ENCODE measurements around the gene SLC22A17. TPM values are rescaled to one million over a fixed set of nuclear protein-coding genes. Genes with fewer than 3 reads are reported as not detected.

SLC22A17 gene
- total RNA-seq, 1 experiment from 2014 or later, result 5.9 TPM

DNA sequence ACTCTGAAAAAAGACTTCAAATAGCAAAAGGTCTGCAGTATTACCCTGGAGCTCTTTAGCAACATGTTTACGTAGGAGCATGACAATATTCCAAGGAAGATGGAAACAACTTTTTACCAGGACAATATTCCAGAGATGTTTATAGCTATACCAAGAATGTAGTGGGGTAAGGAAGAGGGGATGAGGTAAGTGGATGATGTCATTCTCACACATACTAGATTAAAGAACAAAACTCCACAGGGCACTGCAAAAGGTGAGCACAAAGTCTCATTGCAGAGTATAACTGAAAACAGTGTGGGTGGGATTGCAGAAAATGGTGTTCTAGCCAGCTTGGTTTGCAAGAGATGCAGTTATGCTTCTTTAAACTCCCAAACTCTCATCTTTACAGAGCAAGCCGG lies 32.6 kb upstream of the SLC22A17 start:
- H3K9ac ChIP-seq (ENCODE audit: low read length), result no peak overlapping the region
- ChIA-PET POLR2A (no interaction called here), RAD21 (ENCODE audit: low non-redundant PET in 1 of 2, low total read pairs in 2 of 2, uncharacterized antibody in 2 of 2, unreplicated experiment in 2 of 2) (no interaction called here), CTCF (interaction anchor here (1.1 kb wide), 1 partner anchor 59 kb away, joined by 3 read pairs; no protein-coding TSS in a partner anchor)
- H2AFZ ChIP-seq (ENCODE audit: low read depth, low read length, poor library complexity, severe bottlenecking), result no peak overlapping the region
- TF ChIP-seq, protein P1, sequence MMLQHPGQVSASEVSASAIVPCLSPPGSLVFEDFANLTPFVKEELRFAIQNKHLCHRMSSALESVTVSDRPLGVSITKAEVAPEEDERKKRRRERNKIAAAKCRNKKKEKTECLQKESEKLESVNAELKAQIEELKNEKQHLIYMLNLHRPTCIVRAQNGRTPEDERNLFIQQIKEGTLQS (IDR thresholded peaks at IDR 0.05), result no peak
- TF ChIP-seq POLR2AphosphoS5 (IDR thresholded peaks at IDR 0.05; ENCODE audit: low read depth, low read length), result no peak
- no peak overlapping the region for H3K4me3 ChIP-seq (replicated peaks in 1 of 2; ENCODE audit: low read depth in 1 of 2, low read length in 2 of 2)
- 0 out of 2 replicates have a peak, but pooled peaks cover 5% of the 10 kb centered on the region for H3K27me3 ChIP-seq (ENCODE audit: insufficient read depth, low read length)
- no peaks in the 10 kb centered on the region for H3K9me3 ChIP-seq (ENCODE audit: control insufficient read depth in 1 of 2, insufficient read depth in 1 of 2, low read depth in 1 of 2, low read length in 2 of 2)
- no peak overlapping the region for H3K4me2 ChIP-seq (ENCODE audit: low read length)
- DNase-seq (ENCODE audit: low read depth, low spot score) (no peak), ATAC-seq (no peak)
- H3K9me2 ChIP-seq (ENCODE audit: insufficient read depth), result no peaks in the 10 kb centered on the region
- no peaks in the 10 kb centered on the region for H3K79me2 ChIP-seq (ENCODE audit: insufficient read depth, low read length)
- intact Hi-C loops (cut with micrococcal nuclease), result no loop called here
- no peaks in the 10 kb centered on the region for H4K20me1 ChIP-seq (ENCODE audit: insufficient read depth)
- no peak overlapping the region for H3K27ac ChIP-seq (ENCODE audit: low read depth, low read length)
- no TSS peak for BruUV-seq (replicated peaks)
- no peaks in the 10 kb centered on the region for H3K4me1 ChIP-seq (ENCODE audit: control insufficient read depth in 1 of 2, insufficient read depth in 2 of 2, low read length in 2 of 2)
- no peaks in the 10 kb centered on the region for H3K36me3 ChIP-seq (ENCODE audit: control insufficient read depth in 1 of 2, insufficient read depth in 2 of 2, low read length in 2 of 2)

DNA sequence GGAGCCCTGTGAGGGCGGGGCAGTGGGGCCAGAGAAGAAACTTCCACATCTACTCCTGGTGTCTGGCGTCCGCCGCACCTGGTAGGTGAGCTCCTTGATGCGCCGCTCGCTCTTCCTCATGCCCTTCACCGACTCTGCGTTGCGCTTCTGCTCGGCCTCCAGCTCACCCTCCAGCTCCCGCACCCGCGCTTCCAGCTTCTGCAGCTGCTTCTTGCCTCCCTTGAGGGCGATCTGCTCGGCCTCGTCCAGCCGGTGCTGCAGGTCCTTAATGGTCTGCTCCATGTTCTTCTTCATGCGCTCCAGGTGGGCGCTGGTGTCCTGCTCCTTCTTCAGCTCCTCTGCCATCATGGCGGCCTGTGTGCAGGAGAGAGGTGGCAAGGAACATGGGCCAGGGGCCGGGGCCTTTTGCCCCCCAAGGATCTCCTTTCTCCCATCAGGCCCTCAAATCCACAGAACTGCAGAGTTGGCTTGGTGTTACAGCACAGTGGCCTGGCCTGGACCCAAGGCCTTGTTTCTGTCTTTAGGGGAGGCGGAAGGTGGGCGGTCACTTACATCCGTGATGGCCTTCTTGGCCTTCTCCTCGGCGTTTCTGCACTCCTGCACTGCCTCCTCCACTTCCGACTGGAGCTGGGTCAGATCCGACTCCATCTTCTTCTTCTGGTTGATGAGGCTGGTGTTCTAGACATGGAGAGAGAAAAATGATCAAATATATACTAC lies 31.8 kb upstream of the SLC22A17 start:
- ChIA-PET POLR2A (no interaction called here), RAD21 (ENCODE audit: low non-redundant PET in 1 of 2, low total read pairs in 2 of 2, uncharacterized antibody in 2 of 2, unreplicated experiment in 2 of 2) (no interaction called here), CTCF (interaction anchor here (1.1 kb wide), 1 partner anchor 58 kb away, joined by 3 read pairs; no protein-coding TSS in a partner anchor)
- H4K20me1 ChIP-seq (ENCODE audit: insufficient read depth), result no peaks in the 10 kb centered on the region
- H3K9me3 ChIP-seq (ENCODE audit: control insufficient read depth in 1 of 2, insufficient read depth in 1 of 2, low read depth in 1 of 2, low read length in 2 of 2), result no peaks in the 10 kb centered on the region
- no peak overlapping the region for H3K4me2 ChIP-seq (ENCODE audit: low read length)
- intact Hi-C loops (cut with micrococcal nuclease), result loop anchor here (5.0 kb wide), 1 partner anchor 262 kb away; no protein-coding TSS in a partner anchor
- H3K4me1 ChIP-seq (ENCODE audit: control insufficient read depth in 1 of 2, insufficient read depth in 2 of 2, low read length in 2 of 2), result no peaks in the 10 kb centered on the region
- H3K4me3 ChIP-seq (replicated peaks in 1 of 2; ENCODE audit: low read depth in 1 of 2, low read length in 2 of 2), result no peak overlapping the region
- no TSS peak for BruUV-seq (replicated peaks)
- H2AFZ ChIP-seq (ENCODE audit: low read depth, low read length, poor library complexity, severe bottlenecking), result no peak overlapping the region
- DNase-seq (ENCODE audit: low read depth, low spot score) (no peak), ATAC-seq (no peak)
- no peaks in the 10 kb centered on the region for H3K79me2 ChIP-seq (ENCODE audit: insufficient read depth, low read length)
- no peak overlapping the region for H3K27ac ChIP-seq (ENCODE audit: low read depth, low read length)
- H3K9ac ChIP-seq (ENCODE audit: low read length), result no peak overlapping the region
- TF ChIP-seq POLR2A (IDR thresholded peaks at IDR 0.05; ENCODE audit: borderline replicate concordance, extremely low read depth, insufficient read depth, insufficient read length) (no peak), EZH2phosphoT487 (IDR thresholded peaks at IDR 0.05; ENCODE audit: borderline replicate concordance) (no peak), POLR2AphosphoS5 (IDR thresholded peaks at IDR 0.05; ENCODE audit: low read depth, low read length) (no peak), YY1 (IDR thresholded peaks at IDR 0.05; ENCODE audit: extremely low read depth, insufficient replicate concordance, low read depth, low read length) (no peak), SP1 (IDR thresholded peaks at IDR 0.05; ENCODE audit: low read depth) (no peak), CBX3 (IDR thresholded peaks at IDR 0.05; ENCODE audit: low read depth) (no peak), SIN3A (IDR thresholded peaks at IDR 0.05; ENCODE audit: low read depth) (no peak), TCF7L2 (IDR thresholded peaks at IDR 0.05; ENCODE audit: borderline replicate concordance, extremely low read depth, insufficient read depth, insufficient read length) (no peak)
- TF ChIP-seq, protein P2, sequence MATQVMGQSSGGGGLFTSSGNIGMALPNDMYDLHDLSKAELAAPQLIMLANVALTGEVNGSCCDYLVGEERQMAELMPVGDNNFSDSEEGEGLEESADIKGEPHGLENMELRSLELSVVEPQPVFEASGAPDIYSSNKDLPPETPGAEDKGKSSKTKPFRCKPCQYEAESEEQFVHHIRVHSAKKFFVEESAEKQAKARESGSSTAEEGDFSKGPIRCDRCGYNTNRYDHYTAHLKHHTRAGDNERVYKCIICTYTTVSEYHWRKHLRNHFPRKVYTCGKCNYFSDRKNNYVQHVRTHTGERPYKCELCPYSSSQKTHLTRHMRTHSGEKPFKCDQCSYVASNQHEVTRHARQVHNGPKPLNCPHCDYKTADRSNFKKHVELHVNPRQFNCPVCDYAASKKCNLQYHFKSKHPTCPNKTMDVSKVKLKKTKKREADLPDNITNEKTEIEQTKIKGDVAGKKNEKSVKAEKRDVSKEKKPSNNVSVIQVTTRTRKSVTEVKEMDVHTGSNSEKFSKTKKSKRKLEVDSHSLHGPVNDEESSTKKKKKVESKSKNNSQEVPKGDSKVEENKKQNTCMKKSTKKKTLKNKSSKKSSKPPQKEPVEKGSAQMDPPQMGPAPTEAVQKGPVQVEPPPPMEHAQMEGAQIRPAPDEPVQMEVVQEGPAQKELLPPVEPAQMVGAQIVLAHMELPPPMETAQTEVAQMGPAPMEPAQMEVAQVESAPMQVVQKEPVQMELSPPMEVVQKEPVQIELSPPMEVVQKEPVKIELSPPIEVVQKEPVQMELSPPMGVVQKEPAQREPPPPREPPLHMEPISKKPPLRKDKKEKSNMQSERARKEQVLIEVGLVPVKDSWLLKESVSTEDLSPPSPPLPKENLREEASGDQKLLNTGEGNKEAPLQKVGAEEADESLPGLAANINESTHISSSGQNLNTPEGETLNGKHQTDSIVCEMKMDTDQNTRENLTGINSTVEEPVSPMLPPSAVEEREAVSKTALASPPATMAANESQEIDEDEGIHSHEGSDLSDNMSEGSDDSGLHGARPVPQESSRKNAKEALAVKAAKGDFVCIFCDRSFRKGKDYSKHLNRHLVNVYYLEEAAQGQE (IDR thresholded peaks at IDR 0.05; ENCODE audit: low read depth), result no peak
- no peaks in the 10 kb centered on the region for H3K36me3 ChIP-seq (ENCODE audit: control insufficient read depth in 1 of 2, insufficient read depth in 2 of 2, low read length in 2 of 2)
- H3K27me3 ChIP-seq (ENCODE audit: insufficient read depth, low read length), result 0 out of 2 replicates have a peak, but pooled peaks cover 6% of the 10 kb centered on the region
- no peaks in the 10 kb centered on the region for H3K9me2 ChIP-seq (ENCODE audit: insufficient read depth)
